Uterus (tissue), 2 donors: ENCODE data around the gene BTBD19.

ENCODE experiments used
- POLR2A ChIP-seq, 2 donors: fragments of 450-650 bp; IDR thresholded peaks; one replicate each; pipeline ENCODE4 v1.6.1; 2016; ENCODE audit warnings: antibody characterized with exemption in 2 of 2, mild to moderate bottlenecking in 1 of 2, moderate library complexity in 1 of 2
- TF ChIP-seq, protein P1 (sequence below), 4 experiments: fragments of 200-600 bp in 2 of 4; fragments of 450-650 bp in 2 of 4; sonication (generic) in 2 of 4; IDR thresholded peaks; one replicate each; pipeline ENCODE4 v1.5.1; 2016 to 2019; ENCODE audit warnings: antibody characterized with exemption in 4 of 4, mild to moderate bottlenecking in 2 of 4, moderate library complexity in 1 of 4

GRCh38 chr1:44851308-44851707 is 43.0 kb downstream of the BTBD19 start:
- TF ChIP-seq, protein P1, sequence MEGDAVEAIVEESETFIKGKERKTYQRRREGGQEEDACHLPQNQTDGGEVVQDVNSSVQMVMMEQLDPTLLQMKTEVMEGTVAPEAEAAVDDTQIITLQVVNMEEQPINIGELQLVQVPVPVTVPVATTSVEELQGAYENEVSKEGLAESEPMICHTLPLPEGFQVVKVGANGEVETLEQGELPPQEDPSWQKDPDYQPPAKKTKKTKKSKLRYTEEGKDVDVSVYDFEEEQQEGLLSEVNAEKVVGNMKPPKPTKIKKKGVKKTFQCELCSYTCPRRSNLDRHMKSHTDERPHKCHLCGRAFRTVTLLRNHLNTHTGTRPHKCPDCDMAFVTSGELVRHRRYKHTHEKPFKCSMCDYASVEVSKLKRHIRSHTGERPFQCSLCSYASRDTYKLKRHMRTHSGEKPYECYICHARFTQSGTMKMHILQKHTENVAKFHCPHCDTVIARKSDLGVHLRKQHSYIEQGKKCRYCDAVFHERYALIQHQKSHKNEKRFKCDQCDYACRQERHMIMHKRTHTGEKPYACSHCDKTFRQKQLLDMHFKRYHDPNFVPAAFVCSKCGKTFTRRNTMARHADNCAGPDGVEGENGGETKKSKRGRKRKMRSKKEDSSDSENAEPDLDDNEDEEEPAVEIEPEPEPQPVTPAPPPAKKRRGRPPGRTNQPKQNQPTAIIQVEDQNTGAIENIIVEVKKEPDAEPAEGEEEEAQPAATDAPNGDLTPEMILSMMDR (IDR thresholded peaks at IDR 0.05): no peak
- TF ChIP-seq POLR2A (IDR thresholded peaks at IDR 0.05): no peak
